GM19099 (cell line): ENCODE results near the gene SH3YL1.

ENCODE experiments used
- POLR2A ChIP-seq: IDR thresholded peaks from 3 replicates; pipeline ENCODE4 v1.6.1; 2011; ENCODE audit warnings: low read depth; ENCODE audit not compliant: insufficient read length; ENCODE audit errors: extremely low read depth

The SH3YL1 gene

GRCh38 chr2:270861-271260 lies 7.0 kb upstream of the SH3YL1 start:
- TF ChIP-seq POLR2A, result no peak

- no peak for TF ChIP-seq POLR2A
These were observed 5.7 kb upstream of the SH3YL1 start for GRCh38 chr2:269356-270030.

- no peak for TF ChIP-seq POLR2A
These were observed 4.5 kb upstream of the SH3YL1 start for GRCh38 chr2:268323-268722.

GRCh38 chr2:264493-265468 lies 949 bp upstream of the SH3YL1 start, which contains the start of gene ACP1:
TSS of gene ACP1 (plus strand) at chr2:264947. CDS start at chr2:264965, 18 bp downstream.
- peak; percentile 92 for TF ChIP-seq POLR2A

GRCh38 chr2:263022-263738 lies 652 bp downstream of the SH3YL1 start:
- TF ChIP-seq POLR2A, result no peak

GRCh38 chr2:262117-262516 lies 1.7 kb downstream of the SH3YL1 start:
- TF ChIP-seq POLR2A, result no peak

GRCh38 chr2:260507-261161 lies 3.2 kb downstream of the SH3YL1 start:
- TF ChIP-seq POLR2A, result no peak

GRCh38 chr2:259789-260331 lies 4.0 kb downstream of the SH3YL1 start:
- TF ChIP-seq POLR2A, result no peak

- TF ChIP-seq POLR2A, result no peak
These were observed 4.9 kb downstream of the SH3YL1 start for GRCh38 chr2:258933-259332.

GRCh38 chr2:257842-258241 lies 6.0 kb downstream of the SH3YL1 start:
- no peak for TF ChIP-seq POLR2A

GRCh38 chr2:257429-257828 lies 6.4 kb downstream of the SH3YL1 start:
- TF ChIP-seq POLR2A, result no peak

- no peak for TF ChIP-seq POLR2A
These were observed 7.7 kb downstream of the SH3YL1 start for GRCh38 chr2:256094-256493.

- no peak for TF ChIP-seq POLR2A
These were observed 8.6 kb downstream of the SH3YL1 start for GRCh38 chr2:255195-255594.

- TF ChIP-seq POLR2A, result no peak
These were observed 9.6 kb downstream of the SH3YL1 start for GRCh38 chr2:254241-254640.
